Endothelial cell of umbilical vein (primary cell): ENCODE results near the gene TMIE. TPM values are rescaled to one million over a fixed set of nuclear protein-coding genes. Genes with fewer than 3 reads are reported as not detected.

Source experiments
- BruUV-seq: library from RNA; stranded (reverse); fragments of 400-500 nt; replicated peaks from 2 replicates; lab custom pipeline; 2021; lab: Mats Ljungman, UMichigan
- CTCF ChIA-PET: fragments of 300-600, 350-600 bp; sonication (Branson Sonifier 250); formaldehyde crosslinking; loops from one replicate; lab custom pipeline; 2021; ENCODE audit warnings: antibody characterized with exemption, inconsistent platforms; lab: Charles Lee
- POLR2A ChIA-PET: fragments of 300-600, 350-600 bp; sonication (Branson Sonifier 250); formaldehyde crosslinking; loops from one replicate; lab custom pipeline; 2021; ENCODE audit warnings: antibody characterized with exemption, inconsistent platforms; lab: Charles Lee
- DNase-seq: peaks from one replicate; pipeline ENCODE4 v3.0.0-alpha.2; 2011; ENCODE audit warnings: low read depth, low spot score
- FAIRE-seq: peaks from 2 replicates; lab custom pipeline; 2011; peaks lifted over from hg19 to GRCh38; lab: Jason Lieb, UNC
- H2AFZ ChIP-seq: 2 replicates; pipeline ENCODE4 v1.6.0; 2012; ENCODE audit warnings: low read depth, low read length, control low read depth, inconsistent platforms
- H3K27ac ChIP-seq: 2 replicates; pipeline ENCODE4 v1.5.1; 2011; ENCODE audit warnings: low read depth, mild to moderate bottlenecking, control low read depth, low read length, moderate library complexity; ENCODE audit not compliant: insufficient read depth
- H3K27me3 ChIP-seq, 2 experiments: 2 replicates each; pipeline versions ENCODE4 v1.6.0 to v1.6.1; 2011; ENCODE audit warnings: low read length in 2 of 2, mixed read lengths in 1 of 2; ENCODE audit not compliant: control insufficient read depth in 2 of 2, insufficient read depth in 2 of 2
- H3K36me3 ChIP-seq, 2 experiments: 2 replicates in 1 of 2; 3 replicates in 1 of 2; pipeline ENCODE4 v1.5.1; 2011; ENCODE audit warnings: low read length in 2 of 2, mild to moderate bottlenecking in 1 of 2, moderate library complexity in 1 of 2; ENCODE audit not compliant: control insufficient read depth in 2 of 2, insufficient read depth in 2 of 2; ENCODE audit errors: extremely low read depth in 1 of 2
- H3K4me1 ChIP-seq: 3 replicates; pipeline ENCODE4 v1.5.1; 2011; ENCODE audit warnings: mild to moderate bottlenecking, low read length; ENCODE audit not compliant: control insufficient read depth, insufficient read depth; ENCODE audit errors: extremely low read depth
- H3K4me2 ChIP-seq: 2 replicates; pipeline ENCODE4 v1.6.1; 2011; ENCODE audit warnings: low read length, control low read depth, mixed read lengths; ENCODE audit not compliant: insufficient read depth
- H3K4me3 ChIP-seq, 3 experiments: fragments of 200-600 bp in 1 of 3; sonication (generic), shearing (Covaris generic) in 1 of 3; replicated peaks in 1 of 3; 2 replicates each; pipeline ENCODE4 v1.5.1; 2011 to 2016; ENCODE audit warnings: control low read depth in 3 of 3, low read length in 3 of 3, mild to moderate bottlenecking in 2 of 3, inconsistent platforms in 1 of 3, low read depth in 1 of 3, moderate library complexity in 1 of 3; ENCODE audit not compliant: insufficient read depth in 1 of 3
- H3K79me2 ChIP-seq: 2 replicates; pipeline ENCODE4 v1.6.0; 2012; ENCODE audit warnings: low read length, inconsistent platforms; ENCODE audit not compliant: control insufficient read depth, insufficient read depth
- H3K9ac ChIP-seq: replicated peaks from 2 replicates; pipeline ENCODE3; 2011; ENCODE audit warnings: low read length, control low read depth; ENCODE audit not compliant: insufficient read depth; ENCODE audit errors: extremely low read depth
- H3K9me1 ChIP-seq: replicated peaks from 3 replicates; pipeline ENCODE4 v1.6.0; 2011; ENCODE audit warnings: mild to moderate bottlenecking, low read length; ENCODE audit not compliant: control insufficient read depth, insufficient read depth; ENCODE audit errors: extremely low read depth
- H3K9me3 ChIP-seq: replicated peaks from 2 replicates; pipeline ENCODE4 v1.5.1; 2012; ENCODE audit warnings: low read length, inconsistent platforms; ENCODE audit not compliant: control insufficient read depth, insufficient read depth
- H4K20me1 ChIP-seq: replicated peaks from 2 replicates; pipeline ENCODE3; 2011; ENCODE audit warnings: mild to moderate bottlenecking, low read length; ENCODE audit not compliant: control insufficient read depth, insufficient read depth; ENCODE audit errors: extremely low read depth
- CTCF ChIP-seq, 2 donors: IDR thresholded peaks; 1 replicate in 1 of 2; 2 replicates in 1 of 2; pipeline ENCODE4 v1.5.1; 2011; ENCODE audit warnings: low read length in 2 of 2, mild to moderate bottlenecking in 2 of 2, moderate library complexity in 2 of 2, control low read depth in 1 of 2, inconsistent platforms in 1 of 2, low read depth in 1 of 2; ENCODE audit not compliant: insufficient read depth in 1 of 2; ENCODE audit errors: extremely low read depth in 1 of 2
- FOS ChIP-seq: IDR thresholded peaks from 2 replicates; pipeline ENCODE4 v1.6.1; 2011; ENCODE audit warnings: mild to moderate bottlenecking, low read length, moderate library complexity, borderline replicate concordance; ENCODE audit not compliant: insufficient read depth
- JUN ChIP-seq: IDR thresholded peaks from 2 replicates; pipeline ENCODE4 v1.6.1; 2011; ENCODE audit warnings: borderline replicate concordance, low read depth; ENCODE audit not compliant: insufficient read length, insufficient read depth
- MAX ChIP-seq: IDR thresholded peaks from 2 replicates; pipeline ENCODE4 v1.6.1; 2011; ENCODE audit not compliant: insufficient read depth, insufficient read length
- MYC ChIP-seq: IDR thresholded peaks from one replicate; pipeline ENCODE4 v1.6.1; 2011; ENCODE audit warnings: mild to moderate bottlenecking, low read depth, low read length
- POLR2A ChIP-seq: IDR thresholded peaks from 2 replicates; pipeline ENCODE4 v1.6.1; 2012; ENCODE audit warnings: low read depth, mild to moderate bottlenecking, control low read depth, low read length
- dilution Hi-C: fragments of 300-500 bp; cut with MboI; formaldehyde crosslinking; loops from one replicate; pipeline ENCODE4 v1.15.0; 2019; ENCODE audit warnings: low sequenced_read_pairs; ENCODE audit not compliant: extremely low pct_ligation_motif_present
- intact Hi-C: fragments of 100-400 bp; cut with micrococcal nuclease; formaldehyde crosslinking; loops from one replicate; pipeline ENCODE4 v1.10.0; 2022
- polyA plus RNA-seq, 4 experiments: library from polyadenylated mRNA; depleted of rRNA in 3 of 4; stranded (reverse) in 3 of 4; unstranded in 1 of 4; fragments of >200 nt; gene quantifications; 2 replicates each; pipeline versions ENCODE4 v1.2.1 to v1.2.3, GENCODE V29; 2011 to 2012; ENCODE audit warnings: missing spikeins in 1 of 4
- total RNA-seq: library from RNA; stranded (reverse); gene quantifications from 2 replicates; pipeline ENCODE4 v1.2.3, GENCODE V29; 2021

The TMIE gene
- total and polyA plus RNA-seq, 2 donors (not counting 3 experiments of a cell fraction or from before 2014, with no cell fraction given): 0.15 to 0.27 TPM

DNA sequence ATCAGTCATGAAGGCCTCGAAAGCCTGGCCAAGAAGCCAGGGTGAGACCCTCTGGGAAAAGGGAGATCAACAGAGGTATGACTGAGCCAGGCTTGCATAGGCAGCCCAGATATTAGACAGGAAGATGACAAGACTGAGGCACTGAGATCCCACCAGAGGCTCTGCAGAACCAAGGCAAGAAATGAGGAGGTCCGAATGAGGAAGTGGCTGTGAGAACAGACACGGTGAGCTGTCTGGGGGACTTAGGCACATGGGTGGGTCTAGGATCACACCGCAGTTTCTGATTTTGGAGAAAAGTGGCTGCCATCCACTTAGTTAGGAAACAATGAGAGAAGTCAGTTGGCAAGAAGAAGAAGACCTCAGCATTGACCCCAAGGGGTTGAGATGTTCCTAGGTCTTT lies 47.9 kb downstream of the TMIE start:
- Histone ChIP-seq H3K4me3 (no peak overlapping the region), H4K20me1 (no peaks in the 10 kb centered on the region), H3K27me3 (peaks cover 4 to 8% of the 10 kb centered on the region in 2 experiments), H2AFZ (no peak overlapping the region), H3K27ac (no peak overlapping the region), H3K9me1 (no peaks in the 10 kb centered on the region), H3K4me1 (no peaks in the 10 kb centered on the region), H3K4me2 (no peak overlapping the region), H3K36me3 (no peaks in the 10 kb centered on the region), H3K79me2 (no peaks in the 10 kb centered on the region), H3K9ac (no peak overlapping the region), H3K9me3 (no peaks in the 10 kb centered on the region)
- dilution Hi-C loops (no loop called here), intact Hi-C loops (no loop called here)
- POLR2A ChIA-PET: no interaction called here
- DNase-seq: no peak
- no peak for FAIRE-seq
- CTCF ChIA-PET: no interaction called here
- TF ChIP-seq JUN (no peak), FOS (no peak), CTCF (IDR thresholded peaks at IDR 0.05; ENCODE audit: extremely low read depth in 1 of 2, insufficient read depth in 1 of 2, low read depth in 1 of 2, low read length in 2 of 2) (no peak), MAX (no peak), POLR2A (no peak), MYC (no peak)
- BruUV-seq: no TSS peak
